ENCODE measurements around the gene TUBGCP3.

DNA sequence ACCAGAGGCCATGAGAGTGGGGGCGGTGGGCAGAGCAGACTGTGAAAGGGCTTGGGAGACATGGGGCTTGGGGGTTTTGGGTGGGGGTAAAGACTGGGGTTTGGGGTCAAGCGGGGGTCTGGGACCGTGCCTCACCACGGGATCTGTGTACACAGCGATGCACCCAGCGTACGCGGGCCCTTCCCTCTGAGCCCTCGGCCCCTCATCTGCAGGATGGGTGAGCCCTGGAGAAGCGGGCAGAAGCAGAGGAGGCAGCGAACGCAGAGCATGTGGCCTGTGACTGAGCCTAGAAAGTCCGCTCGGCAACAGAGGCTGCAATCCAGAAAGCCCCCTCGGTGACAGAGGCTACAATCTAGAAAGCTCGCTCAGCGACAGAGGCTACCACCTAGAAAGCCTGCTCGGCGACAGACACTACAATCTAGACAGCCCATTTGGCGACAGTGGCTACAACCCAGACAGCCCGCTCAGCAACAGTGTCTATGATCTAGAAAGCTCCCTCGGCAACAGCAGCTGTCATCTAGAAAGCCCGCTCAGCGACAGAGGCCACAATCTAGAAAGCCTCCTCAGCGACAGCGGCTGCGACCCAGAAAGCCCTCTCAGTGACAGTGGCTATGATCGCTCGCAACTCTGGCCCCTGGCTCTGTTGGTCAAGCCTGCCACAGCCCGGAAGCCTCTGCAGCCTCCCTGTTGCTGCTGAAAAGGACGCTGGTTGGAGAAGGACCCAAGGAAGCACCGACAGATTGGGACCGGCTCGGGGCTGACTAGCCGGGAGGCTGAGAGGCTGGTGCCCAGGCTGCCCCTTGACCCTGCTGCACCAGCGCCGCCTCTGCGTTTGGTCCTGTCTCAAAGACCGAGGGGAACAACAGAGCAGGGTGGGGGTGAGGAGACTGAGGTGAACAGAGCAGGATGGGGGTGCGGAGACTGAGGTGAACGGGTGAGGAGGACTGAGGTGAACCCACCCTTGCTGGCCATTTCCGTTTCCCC is 143.2 kb downstream of the TUBGCP3 start:
- TF ChIP-seq POLR2A (IDR thresholded peaks at IDR 0.05; ENCODE audit: borderline replicate concordance, extremely low read depth, insufficient read depth, insufficient read length) (no peak), CTCF (IDR thresholded peaks at IDR 0.05 in 2 of 3, conservative IDR thresholded peaks at IDR 0.05 in 1 of 3; ENCODE audit: borderline replicate concordance in 1 of 3, insufficient read depth in 1 of 3, low read depth in 2 of 3, low read length in 2 of 3) (no peak), SRF (IDR thresholded peaks at IDR 0.05; ENCODE audit: low read depth) (no peak), EZH2 (IDR thresholded peaks at IDR 0.05) (no peak), RAD21 (IDR thresholded peaks at IDR 0.05; ENCODE audit: low read depth) (no peak), POLR2AphosphoS5 (IDR thresholded peaks at IDR 0.05; ENCODE audit: low read depth, low read length) (no peak), SP1 (IDR thresholded peaks at IDR 0.05; ENCODE audit: low read depth) (no peak), ZBTB33 (IDR thresholded peaks at IDR 0.05; ENCODE audit: extremely low read depth, insufficient replicate concordance, low read length) (no peak), ZFX (IDR thresholded peaks at IDR 0.05) (no peak)
- TF ChIP-seq, protein P1, sequence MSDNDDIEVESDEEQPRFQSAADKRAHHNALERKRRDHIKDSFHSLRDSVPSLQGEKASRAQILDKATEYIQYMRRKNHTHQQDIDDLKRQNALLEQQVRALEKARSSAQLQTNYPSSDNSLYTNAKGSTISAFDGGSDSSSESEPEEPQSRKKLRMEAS (IDR thresholded peaks at IDR 0.05) = no peak

Data from HCT116 (cell line).